PFSK-1 (cell line): ENCODE results near the gene IRF7.

Experiments used
- POLR2AphosphoS5 ChIP-seq: IDR thresholded peaks from 2 replicates; pipeline ENCODE4 v1.6.1; 2012; ENCODE audit warnings: low read depth, mild to moderate bottlenecking, control low read depth, low read length, moderate library complexity
- REST ChIP-seq, 2 experiments: IDR thresholded peaks; 2 replicates each; pipeline versions ENCODE4 v1.6.1 to v1.8.0; 2011 to 2012; ENCODE audit warnings: low read depth in 2 of 2, low read length in 2 of 2, control low read depth in 1 of 2, inconsistent platforms in 1 of 2, mild to moderate bottlenecking in 1 of 2, moderate library complexity in 1 of 2; ENCODE audit not compliant: insufficient read depth in 1 of 2

- TF ChIP-seq REST (IDR thresholded peaks at IDR 0.05; ENCODE audit: insufficient read depth in 1 of 2, low read depth in 2 of 2, low read length in 2 of 2) (no peak), POLR2AphosphoS5 (no peak)
Measured at GRCh38 chr11:621838-622237, 6.1 kb upstream of the IRF7 start.
